HG02973 (cell line): ENCODE measurements around the gene KIF26A.

Experiments
- ATAC-seq: cut with Tn5 transposase; IDR thresholded peaks from one replicate; pipeline ENCODE4 v1.9.1; 2021; ENCODE audit warnings: moderate library complexity; ENCODE audit not compliant: unreplicated experiment

Gene KIF26A

DNA sequence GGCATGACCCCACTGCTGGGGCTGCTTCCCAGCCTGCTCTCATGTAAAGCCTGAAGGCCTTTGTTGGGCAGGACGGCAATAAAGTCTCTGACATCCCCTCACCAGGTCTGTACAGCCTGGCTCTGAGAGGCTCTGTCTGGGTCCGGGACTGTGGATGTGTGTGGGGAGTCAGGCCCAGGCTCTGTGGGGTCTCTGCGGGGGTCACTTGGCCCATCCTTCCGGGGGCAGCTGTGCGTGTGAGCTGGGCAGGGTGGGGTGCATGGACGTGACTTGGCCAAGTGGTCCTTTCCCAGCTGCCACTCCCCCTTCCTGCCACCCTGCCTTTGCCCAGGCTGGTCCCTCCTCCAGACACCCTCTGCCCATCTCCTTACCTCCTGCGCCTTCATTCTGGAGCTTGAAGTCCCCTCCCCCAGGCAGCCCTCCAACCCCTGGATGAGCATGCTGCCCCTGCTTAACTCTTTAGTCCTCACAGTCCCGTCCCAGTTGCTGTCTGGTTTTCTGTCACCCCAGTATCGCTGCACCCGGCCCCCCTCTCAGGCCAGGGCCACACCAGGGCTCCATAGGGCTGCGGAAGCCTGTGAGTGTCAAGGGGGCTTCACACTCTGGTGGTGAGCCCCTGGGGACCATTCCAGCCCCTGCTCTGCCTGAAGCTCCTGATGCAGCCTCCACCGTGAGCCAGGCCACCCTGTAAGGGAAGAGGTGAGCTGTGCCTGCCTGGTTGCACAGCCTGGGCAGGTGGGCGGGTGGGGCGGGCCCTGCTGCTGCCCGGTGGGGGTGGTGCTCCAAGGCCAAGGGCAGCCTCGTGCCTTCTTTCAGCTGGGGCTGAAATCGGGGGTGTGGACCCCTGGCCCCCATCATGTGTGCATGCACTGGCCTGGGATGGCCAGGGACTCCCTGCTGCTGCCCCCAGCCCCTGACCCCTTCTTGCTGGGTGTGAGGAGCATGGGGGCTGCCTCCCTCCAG, 25.5 kb upstream of the KIF26A start:
- ATAC-seq, result no peak

DNA sequence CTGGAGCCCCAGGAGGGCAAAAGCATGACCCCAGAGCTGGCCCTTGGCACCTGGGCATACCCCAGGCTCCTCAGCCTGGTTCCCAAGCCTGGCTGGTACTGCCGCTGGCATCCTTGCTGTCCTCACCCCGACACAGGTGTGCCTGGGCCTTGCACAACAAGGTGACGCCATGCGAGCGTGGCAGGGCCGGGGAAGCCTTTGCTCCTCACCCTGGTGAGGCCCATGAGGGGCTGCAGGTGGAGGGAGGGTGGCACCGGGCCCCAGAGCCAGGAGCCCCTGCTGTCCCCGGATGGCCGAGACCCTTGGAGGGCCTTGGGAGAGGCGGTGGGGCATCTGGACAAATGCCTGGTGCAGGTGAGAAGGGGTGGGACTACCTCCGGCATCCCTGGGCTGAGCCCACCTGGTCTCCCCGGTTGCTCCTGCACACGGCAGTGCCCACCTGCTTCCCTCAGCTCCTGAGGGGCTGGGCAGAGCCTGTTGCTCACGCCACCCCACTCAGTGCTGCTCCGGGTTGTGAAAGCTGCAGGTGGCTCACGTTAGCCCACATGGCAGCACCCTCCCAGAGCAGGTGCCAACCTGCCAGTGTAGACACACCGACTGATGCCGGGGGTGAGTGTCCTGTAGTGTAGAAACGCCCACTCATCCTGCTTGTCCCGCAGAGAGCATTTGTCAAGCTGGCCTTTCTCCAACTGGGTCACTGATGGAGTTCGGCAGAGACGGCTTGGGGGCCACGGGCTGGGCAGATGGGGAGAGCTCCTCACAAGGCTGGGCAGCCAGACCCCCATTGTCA, 24.6 kb upstream of the KIF26A start:
- no peak for ATAC-seq

DNA sequence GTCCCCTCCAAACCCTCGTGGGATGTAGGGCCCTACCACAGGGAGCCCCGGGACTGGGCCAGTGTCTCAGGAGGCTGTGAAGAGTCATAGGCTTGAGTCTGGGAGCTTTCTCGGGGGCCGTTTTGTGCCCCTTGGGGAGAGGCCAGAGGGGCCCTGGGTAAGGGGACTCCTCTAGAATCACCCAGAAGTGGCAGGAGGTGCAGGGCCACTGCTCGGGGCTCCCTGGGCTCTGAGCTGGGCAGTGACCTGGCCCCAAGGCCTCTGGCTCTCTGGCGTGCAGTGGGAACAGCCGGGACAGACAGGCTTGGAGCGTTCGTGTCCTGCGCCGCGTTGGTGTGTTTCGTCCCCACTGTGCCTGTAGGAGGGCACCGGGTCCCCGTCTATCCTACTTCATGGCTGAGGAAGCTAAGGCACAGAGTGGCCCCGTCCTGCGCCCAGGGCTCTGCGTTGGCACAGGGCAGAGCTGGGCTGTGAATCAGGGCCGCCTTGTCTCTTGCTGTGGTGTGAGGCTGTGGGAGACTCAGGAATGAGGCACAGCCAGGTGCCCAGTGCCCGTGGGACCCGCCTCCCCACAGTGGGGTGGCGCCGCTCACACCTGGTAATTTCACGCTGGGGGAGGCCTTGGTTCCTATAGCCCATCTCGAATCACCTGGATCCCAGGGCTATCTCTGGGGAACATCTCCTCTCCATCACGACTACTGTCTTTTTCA, 23.8 kb upstream of the KIF26A start:
- no peak for ATAC-seq

DNA sequence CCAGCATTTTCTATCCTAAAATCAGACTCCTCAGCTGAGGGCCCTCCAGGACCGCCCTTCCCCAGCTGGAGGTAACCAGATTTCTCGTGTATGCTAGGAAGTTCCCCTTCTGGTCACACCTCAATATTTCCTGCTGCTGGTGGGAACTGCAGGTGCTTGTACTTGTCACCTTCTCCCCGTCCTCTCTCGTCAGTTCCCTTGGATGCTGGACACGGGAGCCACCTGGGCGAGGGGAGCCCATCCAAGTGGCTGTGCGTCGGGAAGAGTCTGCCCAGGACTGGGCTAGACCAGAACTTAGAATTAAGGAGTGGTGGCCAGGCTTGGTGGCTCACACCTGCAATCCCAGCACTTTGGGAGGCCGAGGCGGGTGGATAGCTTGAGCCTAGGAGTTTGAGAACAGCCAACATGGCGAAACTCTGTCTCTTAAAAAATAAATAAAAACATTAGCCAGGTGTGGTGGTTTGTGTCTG, 23.2 kb upstream of the KIF26A start:
- ATAC-seq, result no peak

DNA sequence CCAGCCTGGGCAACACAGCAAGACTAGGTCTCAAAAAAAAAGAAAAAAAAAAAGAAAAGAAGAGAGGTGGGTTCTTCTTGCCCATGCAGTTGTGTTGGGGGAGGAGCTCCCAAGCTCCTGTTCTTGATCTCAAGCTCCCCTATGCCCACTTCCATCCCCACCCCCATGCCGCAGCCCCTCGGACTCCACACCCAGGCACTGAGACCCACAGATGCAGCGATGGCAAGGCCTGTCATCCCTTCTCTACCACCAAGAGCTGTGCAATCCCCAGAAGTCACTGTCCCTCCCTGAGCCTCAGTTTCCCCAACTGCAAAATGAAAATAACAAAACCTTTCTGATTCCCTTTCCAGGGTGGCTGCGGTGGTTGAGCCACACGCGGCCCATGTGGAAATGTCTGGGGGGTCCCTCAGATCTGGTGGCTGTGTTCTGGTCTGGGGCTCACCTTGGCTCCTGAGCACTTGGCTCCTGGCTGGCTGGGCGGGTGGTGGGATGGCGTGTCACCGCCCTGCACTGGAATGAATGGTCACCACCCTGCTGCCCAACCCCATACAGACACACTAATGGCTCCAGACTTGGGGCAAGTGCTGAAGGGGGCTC, 22.6 kb upstream of the KIF26A start:
- ATAC-seq, result no peak

DNA sequence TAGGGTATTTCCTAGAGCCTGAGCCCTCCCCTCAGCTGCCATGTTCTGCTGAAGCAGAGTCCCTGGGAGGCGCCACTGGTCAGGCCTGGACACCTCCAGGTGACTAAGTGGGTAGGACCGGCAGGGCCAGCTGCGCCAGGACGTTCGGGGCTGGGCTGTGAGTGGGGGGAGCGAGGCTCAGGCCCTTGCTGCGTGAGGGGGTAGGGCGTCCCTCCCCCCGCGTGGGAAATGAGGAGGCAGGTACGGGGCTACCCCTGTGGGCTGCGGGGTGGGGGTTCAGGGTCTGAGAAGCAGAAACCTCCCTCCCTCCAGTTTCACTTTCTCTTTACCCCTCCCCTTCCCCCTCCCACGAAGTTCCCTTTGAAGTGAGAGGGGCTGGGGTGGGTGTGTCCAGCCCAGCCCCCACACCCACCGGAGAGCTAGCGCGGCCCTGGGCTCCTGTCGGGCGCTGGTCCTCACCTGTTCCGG, 22.1 kb upstream of the KIF26A start:
- no peak for ATAC-seq

DNA sequence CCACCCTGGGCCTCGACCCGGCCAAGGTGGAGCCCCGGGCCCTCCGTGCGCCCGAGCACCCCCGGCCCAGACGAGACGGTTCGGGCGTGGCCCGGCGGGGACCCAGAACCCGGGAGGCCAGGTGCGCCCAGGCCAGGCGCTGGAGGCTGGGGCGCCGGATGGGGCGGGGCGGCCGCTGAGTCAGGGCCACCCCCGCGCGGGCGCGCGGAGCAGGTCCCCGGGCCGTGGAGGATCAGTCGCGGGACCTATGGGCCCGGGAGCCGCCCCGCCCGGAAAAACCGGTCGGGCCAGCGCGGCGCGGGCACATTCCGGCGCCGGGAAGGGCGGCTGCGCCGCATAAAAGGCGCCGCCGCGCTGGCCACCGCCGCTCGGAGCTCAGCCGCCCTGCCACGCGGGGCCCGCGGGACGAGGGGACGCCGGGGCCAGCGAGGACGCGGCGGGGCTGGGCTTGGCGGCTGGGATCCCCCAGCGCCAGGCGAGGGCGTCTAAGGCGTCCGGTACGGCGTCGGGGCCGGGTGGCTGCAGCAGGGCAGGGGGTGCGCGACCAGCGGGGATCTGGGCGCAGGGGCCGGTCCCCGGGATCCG, 21.5 kb upstream of the KIF26A start:
- ATAC-seq, result no peak

GRCh38 chr14:104117341-104118005, 20.9 kb upstream of the KIF26A start:
- ATAC-seq, result no peak

DNA sequence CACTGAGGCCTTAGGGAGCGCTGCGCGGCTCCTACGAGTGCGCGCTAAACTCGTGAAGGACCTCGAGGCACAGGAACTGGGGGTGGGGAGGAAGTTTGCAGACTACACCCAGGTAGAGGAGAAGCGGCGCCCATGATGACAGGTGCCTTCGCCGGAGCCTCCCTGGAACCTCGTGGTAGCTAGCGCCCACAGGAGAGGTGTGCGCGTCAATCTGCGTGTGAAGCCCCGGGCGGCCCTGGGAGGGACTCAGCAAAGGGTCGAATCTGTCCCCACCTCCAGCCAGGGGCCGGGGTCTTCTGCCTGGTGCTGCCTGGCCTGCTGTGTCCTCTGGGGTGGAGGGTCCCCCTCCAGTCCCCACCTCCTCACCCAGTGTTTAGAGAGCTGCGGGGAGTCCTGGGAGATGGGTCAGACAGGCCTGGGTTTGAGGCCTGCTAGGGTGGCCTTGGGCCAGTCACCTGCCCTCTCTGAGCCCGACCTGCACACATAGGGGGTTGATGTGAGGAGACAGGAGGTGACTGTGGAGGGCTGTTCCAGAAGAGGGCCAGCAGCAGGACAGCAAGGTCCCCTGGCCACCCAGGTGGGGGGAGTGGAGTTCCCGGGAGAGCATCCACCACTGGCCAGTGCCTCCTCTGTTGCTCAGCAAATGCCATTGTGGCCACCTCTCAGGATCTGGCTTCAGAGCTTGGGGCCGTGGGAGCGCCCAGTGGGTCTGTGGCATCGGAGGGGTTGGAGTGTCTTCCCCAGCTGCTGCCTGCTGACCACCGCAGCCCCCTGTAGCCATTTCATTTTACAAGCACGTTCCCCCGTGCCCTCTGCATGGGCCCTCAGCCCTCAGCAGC, 20.2 kb upstream of the KIF26A start:
- ATAC-seq, result no peak

DNA sequence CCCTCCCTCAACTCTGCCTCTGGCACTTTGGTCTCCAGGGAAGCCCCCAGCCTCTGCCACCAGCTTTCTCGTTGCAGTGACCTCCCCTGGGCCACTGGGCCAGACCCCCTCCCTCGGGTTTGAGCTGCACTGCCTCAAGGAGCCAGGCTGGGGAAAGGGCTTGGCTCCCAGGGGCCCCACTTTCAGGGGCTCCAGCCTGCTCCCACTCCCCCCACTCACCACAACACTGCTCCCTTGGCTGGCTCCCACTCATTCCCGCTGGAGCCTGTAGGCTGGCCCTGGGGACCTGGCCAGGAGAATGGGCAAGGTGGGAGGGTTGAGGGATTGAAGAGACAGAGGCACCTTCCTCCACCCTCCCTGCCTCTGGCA, 19.3 kb upstream of the KIF26A start:
- ATAC-seq, result no peak

- no peak for ATAC-seq
Measured at GRCh38 chr14:104119488-104120251, 18.7 kb upstream of the KIF26A start.

GRCh38 chr14:104120281-104120741, 18.1 kb upstream of the KIF26A start:
- ATAC-seq, result no peak

DNA sequence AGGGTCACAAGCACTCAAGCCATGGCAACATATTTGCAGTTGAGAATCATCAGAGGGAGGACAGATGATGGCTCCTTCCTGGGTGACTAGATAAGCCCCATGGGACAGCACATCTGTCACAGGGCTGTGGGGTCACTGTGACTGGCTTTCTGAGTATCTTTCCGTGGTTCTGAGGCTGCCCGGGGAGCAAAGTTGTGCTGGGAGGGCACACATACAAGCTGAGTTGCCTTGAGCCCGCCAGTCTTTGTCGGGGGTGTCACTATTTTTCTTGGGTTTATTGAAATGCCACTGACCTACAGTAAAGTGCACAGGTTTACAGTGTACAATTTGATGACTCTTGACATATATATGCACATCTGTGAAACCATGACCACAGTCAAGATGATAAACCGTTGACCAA, 17.2 kb upstream of the KIF26A start:
- ATAC-seq, result no peak

- no peak for ATAC-seq
Measured at GRCh38 chr14:104123879-104124278, 14.5 kb upstream of the KIF26A start.

- ATAC-seq, result no peak
Measured at GRCh38 chr14:104125011-104125410, 13.4 kb upstream of the KIF26A start.

GRCh38 chr14:104126753-104127152, 11.6 kb upstream of the KIF26A start:
- ATAC-seq, result no peak

GRCh38 chr14:104128981-104129380, 9.4 kb upstream of the KIF26A start:
- ATAC-seq, result no peak

GRCh38 chr14:104129556-104129955, 8.8 kb upstream of the KIF26A start:
- no peak for ATAC-seq
